Measurements from ENCODE around the gene SLC17A9.

The SLC17A9 gene, protein sequence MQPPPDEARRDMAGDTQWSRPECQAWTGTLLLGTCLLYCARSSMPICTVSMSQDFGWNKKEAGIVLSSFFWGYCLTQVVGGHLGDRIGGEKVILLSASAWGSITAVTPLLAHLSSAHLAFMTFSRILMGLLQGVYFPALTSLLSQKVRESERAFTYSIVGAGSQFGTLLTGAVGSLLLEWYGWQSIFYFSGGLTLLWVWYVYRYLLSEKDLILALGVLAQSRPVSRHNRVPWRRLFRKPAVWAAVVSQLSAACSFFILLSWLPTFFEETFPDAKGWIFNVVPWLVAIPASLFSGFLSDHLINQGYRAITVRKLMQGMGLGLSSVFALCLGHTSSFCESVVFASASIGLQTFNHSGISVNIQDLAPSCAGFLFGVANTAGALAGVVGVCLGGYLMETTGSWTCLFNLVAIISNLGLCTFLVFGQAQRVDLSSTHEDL

GRCh38 chr20:62952373-62952967, at the start of gene SLC17A9:
SLC17A9 (plus strand) TSS chr20:62952709; CDS start chr20:62952831, 122 bp downstream.
- DNase-seq (ENCODE audit: low read depth, low spot score): no peak

DNA sequence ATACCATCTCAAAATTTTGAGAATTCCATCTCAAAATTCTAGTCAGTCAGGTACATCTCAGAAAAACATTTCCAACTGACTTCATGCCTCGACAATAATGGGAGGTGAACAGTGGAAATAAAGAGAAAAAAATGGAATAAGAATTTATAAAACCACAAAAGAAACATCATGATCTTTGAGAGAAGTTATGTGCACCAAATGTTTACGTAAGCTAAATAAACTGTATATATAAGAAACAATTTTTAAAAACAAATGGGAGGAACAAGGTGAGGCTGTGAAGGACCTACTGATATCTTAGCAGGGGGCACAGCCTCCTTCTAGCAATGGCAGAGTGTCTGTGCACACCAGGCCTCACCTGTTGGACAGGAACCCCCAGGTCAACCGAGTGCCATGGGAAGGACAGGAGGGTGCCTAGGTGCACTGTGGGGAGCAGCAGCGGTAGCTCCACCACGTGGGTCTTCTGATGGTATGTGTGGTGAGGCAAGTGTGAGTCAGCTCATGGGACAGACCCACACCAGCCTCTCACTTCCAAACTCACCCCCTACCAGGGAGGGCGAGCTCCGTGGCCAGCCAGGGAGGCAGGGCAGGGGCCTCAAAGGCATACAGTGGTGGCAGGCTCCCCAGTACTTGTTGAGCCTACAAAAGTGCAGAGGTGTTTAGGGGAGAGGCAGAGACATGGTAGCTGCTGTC, 49.4 kb upstream of the SLC17A9 start:
- DNase-seq (ENCODE audit: low read depth, low spot score): no peak

- no peak for DNase-seq (ENCODE audit: low read depth, low spot score)
Observed at GRCh38 chr20:62905536-62906117, 46.9 kb upstream of the SLC17A9 start.

DNA sequence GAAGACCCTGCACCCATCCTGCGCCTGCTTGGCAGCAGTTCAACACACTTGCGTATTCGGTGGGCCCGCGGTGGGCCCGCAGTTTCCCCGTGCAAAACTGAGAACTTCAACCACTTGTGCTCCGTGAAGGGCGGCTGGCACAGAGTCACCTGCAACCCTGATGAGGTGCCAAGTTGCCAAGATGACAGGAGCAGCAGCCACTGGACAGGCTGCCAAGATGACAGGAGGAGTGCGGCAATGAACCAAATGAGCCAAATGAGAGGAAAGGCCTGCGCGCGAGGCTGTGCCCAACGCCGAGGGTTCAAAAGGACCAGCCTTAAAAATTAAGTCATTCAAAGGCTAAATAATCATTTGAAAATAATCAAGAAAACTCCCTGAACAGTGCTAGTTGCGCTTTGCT, 46.3 kb upstream of the SLC17A9 start:
- DNase-seq (ENCODE audit: low read depth, low spot score): no peak

DNA sequence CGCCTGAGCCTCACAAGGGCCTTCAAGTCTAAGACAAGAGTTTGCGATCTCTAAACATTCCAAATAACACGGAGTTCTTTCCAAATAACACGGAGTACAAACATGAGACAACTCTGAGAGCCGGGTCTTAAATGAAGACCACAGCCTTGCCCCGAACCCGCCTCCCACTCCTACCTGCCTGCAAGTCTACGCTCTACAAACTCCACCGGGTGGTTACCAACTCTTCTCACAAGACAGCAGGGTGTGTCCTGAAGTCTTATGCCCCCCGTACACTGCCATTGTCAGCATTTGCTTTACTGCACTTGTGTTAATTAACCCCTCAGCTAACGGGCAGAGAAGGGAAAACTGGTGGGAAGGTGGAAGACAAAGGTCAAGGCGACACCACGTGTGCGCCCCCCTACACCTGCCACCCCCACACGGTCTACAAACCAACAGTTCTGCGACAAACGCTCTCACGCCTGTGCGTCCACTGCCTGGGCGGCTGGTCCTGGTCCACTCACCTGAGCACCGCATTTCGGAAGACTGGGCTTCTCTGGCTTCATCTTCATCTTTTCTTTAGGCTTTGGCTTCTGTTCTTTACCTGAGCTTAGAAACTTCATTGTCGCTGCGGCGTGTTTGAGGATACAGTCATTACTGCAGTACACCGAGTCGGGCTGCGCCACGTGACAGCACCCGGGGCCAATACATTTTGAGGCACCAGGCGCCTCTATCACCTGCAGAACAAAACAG, 45.7 kb upstream of the SLC17A9 start:
- no peak for DNase-seq (ENCODE audit: low read depth, low spot score)

- no peak for DNase-seq (ENCODE audit: low read depth, low spot score)
Observed at GRCh38 chr20:62907384-62908317, 44.9 kb upstream of the SLC17A9 start.

DNA sequence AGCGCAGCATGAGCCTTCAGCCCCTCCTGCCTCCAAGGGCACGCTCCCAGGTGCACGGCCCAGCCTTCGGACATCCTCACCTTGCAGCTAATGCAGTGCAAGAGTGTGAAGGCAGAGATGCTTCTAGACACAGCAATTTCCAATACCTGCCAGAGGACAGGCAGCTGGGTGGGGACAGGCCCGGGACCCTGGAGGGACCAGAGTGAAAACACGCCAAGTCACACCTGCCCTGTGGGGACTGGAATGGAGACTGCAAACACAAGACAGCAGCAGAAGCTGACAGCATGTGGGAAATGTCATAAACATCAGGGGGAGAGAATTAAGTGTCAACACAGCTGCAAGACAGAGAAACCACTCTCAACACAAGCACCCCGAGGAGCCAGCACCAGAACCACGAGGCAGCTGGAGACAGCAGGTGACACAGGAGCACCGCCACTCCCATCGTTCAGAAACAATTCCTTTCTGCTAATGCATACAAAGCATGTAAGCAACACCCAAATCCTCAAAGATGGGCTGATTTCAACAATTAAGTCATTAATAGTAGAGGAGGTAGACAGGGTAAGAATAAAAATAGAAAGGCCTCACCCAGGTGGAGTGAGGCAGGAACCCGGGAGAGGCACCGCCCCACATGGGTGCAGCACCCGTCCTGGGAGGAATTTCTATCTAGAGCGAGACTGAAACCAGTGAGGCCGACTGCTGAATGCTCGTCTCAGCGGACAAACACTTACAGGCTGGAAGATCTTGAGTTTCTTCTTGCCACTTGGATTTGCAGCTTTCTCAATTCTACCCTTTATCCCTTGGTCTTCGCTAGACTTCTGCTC, 43.3 kb upstream of the SLC17A9 start:
- no peak for DNase-seq (ENCODE audit: low read depth, low spot score)

- no peak for DNase-seq (ENCODE audit: low read depth, low spot score)
Observed at GRCh38 chr20:62910217-62910766, 42.2 kb upstream of the SLC17A9 start.

DNA sequence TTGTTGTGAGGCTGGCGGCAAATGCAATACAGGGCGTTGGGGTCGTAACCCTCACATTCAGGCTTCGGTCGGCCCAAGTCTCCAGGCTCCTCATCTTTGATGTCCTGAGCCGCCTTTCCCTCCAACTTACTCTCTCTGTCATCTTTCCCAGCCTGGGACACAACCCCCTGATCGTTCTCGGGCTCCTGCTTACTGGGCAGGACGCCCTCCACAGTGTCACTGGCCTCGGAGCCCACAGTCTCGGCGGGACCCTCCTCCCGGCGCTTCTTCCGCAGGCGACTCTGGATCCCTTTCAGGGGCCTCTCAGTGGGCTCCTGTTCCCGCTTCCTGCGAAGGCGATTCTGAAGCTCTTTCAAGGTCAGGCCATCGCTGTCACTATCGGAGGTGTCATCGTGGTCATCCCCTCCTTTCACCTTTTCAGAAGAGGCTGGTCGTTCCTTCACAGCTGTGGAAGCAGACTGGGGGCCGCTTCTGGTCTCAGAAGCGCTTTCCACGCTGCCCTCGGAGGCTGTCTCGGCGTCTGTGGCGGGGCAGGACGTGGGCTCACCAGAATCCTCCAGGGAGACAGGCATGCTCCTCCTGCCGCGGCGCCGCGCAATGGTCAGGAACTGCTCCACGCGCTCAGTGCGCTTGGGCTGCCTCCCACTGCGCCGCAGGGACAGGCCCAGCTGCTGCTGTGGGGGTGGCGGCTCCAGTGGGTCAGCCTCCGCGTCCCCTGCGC, 41.6 kb upstream of the SLC17A9 start:
- DNase-seq (ENCODE audit: low read depth, low spot score): no peak

GRCh38 chr20:62911701-62912280, 40.7 kb upstream of the SLC17A9 start:
- DNase-seq (ENCODE audit: low read depth, low spot score): no peak

DNA sequence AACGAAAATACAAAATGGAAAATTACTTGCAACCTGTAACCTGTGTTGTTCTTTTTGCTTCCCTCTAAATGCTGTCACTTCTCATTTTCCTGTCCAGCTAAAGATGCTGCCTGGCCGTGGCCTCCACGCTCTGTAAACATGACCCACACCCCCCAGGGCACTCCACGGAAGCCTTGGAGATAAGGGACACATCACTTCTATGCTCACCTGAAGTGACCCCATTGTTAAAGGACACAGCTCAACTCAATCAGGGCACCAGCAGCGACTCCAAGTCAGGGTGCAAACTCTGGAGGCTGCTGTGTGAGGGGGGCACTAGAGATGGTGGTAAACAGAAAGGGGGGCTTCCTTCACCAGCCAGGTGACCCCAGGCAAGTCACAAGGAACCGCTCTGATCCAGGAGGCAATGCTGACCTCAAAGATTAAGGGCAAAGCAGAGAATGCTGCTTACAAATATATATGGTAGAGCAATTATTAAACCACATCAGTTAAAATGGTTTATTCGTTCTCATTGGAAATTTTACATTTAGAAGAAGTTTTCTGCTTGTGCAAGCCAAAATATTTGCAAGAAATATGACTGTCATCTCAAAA, 39.4 kb upstream of the SLC17A9 start:
- DNase-seq (ENCODE audit: low read depth, low spot score): no peak

DNA sequence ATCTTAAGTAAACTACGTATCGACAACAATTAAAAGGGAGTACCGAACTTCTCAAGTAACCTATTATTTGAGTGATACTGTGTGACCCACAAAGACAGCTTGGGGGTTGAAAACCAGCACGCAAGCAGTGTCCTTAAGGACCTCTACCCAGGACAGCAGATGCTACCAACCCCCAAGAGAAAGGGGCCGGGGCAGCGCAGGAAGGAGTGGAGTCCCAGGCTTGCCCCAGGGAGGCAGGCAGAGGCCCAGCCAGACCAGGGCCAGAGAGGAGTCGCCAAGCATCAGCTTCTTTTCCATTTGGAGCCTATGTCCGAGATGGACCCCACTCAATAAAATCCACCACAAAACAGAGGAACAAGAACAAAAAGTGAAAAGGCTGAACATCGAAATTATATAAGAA, 38.1 kb upstream of the SLC17A9 start:
- DNase-seq (ENCODE audit: low read depth, low spot score): no peak

DNA sequence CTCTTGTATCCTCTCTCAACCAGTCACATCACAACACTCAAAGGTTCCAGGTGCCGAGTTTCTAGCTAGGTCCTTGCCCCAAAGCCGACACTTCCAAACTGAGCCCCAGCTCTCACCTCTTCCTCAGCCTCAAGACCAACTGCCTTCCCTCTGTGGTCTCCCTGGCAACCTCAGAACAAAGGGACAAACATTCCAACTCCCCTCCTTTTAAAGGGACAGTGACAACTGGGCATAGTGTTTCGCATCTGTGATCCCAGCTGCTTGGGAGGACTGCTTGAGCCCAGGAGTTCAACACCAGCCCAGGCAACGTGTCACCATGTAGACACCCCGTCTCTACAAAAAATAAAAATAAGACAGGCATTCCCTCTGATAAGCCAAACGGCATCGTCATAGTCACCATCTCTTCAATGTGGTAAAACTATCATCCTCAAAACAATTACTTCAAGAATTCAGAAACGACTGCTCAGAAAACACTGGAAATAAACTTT, 37.5 kb upstream of the SLC17A9 start:
- peak; percentile 68 for DNase-seq (ENCODE audit: low read depth, low spot score)

DNA sequence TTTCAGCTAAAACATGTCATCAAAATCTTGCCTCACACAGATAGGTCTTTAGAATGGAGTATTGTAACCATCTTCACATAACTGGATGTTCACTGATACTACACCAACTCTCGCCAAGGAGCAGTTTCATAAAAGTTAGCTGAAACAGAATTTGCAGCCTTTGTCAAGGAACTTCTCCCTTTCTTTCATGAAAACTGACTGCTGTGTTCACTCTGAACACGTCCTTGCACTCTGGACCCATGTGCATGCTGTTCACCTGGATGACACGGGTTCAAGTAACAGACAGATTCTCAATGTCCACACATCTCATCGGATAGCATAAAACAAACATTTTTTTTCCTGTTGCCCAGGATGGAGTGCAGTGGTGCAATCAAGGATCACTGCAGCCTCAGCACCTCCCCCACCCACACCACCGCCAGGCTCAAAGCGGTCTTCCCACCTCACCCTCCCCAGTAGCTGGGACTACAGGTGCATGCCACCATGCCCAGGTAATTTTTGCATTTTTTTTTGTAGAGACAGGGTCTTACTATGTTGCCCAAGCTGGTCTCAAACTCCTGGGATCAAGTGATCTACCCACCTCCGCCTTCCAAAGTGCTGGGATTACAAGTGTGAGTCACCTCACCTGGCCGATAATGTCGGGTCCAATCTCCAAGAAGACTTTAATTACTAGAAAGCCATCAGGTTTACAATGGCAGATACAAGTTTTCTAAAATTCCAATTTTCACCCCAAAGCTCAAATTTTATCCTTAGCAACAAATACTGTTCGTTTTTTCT, 35.6 kb upstream of the SLC17A9 start:
- no peak for DNase-seq (ENCODE audit: low read depth, low spot score)

DNA sequence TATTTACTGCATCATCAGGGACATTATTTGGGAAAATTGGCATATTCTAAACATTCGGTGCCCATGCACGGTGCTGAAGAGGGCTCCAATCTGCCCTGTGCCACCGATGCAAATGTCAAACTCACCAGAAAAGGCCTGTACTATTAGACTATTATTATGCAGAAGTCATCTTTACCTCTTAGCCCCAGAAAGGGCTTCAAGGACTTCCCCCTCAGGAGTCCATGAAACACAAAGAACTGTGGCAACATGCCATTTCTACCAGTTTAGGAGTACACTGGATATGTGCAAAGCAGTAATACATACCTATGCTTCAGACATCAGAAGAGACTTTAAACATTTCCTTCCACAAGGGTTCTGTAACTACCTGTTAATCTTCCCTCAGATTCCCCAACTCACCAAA, 34.8 kb upstream of the SLC17A9 start:
- no peak for DNase-seq (ENCODE audit: low read depth, low spot score)

- no peak for DNase-seq (ENCODE audit: low read depth, low spot score)
Observed at GRCh38 chr20:62918147-62918546, 34.4 kb upstream of the SLC17A9 start.

DNA sequence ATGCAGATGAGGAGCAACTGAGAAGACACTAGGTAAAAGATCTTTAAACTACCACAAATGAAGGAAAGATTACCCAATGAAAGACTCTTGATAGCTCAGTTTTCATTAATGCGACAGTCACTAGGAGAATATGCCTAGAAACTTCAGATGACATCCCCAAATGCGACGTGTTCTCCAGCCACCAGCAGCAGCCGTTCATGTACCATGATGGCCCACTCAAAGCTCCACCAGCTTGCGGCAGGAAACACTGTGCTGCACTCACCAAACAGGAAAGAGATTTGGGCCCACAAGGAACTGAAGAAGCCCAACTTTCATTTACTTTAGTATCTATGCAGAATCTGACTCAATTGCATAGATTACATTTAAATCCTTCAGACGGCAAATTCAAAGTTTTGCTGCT, 33.7 kb upstream of the SLC17A9 start:
- no peak for DNase-seq (ENCODE audit: low read depth, low spot score)
